GM08714 (cell line): ENCODE measurements around the gene FOXJ3.
"Not testable (repeated sequence)": the region's sequence is repeated elsewhere in the genome, so short reads cannot be mapped to it uniquely, and the experiment has no call there.

Experiments
- H3K4me3 ChIP-seq: fragments of 200-500 bp; sonication (Bioruptor generic); 2 replicates; pipeline ENCODE4 v1.5.1; 2014; ENCODE audit warnings: mild to moderate bottlenecking, low read length, inconsistent platforms
- ZNF274 ChIP-seq: IDR thresholded peaks from 2 replicates; pipeline ENCODE4 v1.6.1; 2012; ENCODE audit warnings: mild to moderate bottlenecking, low read depth, low read length

FOXJ3 gene

DNA sequence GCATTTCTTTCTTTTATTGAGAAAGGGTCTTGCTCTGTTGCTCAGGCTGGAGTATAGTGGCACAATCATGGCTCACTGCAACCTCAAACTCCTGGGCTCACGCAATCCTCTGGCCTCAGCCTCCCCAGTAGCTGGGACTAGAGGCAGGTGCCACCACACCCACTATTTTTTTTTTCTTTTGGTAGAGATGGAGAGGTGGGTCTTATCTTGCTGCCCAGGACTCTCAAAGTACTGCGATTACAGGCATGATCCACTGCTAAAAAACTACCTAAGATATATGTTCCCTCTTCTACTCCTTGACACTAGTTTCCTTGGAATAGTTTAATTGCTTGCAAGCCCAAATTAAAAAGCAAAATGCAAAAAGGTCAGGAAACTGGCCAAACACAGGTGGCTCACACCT lies 113.6 kb downstream of the FOXJ3 start:
- H3K4me3 ChIP-seq = no peak overlapping the region
- TF ChIP-seq ZNF274 = no peak

DNA sequence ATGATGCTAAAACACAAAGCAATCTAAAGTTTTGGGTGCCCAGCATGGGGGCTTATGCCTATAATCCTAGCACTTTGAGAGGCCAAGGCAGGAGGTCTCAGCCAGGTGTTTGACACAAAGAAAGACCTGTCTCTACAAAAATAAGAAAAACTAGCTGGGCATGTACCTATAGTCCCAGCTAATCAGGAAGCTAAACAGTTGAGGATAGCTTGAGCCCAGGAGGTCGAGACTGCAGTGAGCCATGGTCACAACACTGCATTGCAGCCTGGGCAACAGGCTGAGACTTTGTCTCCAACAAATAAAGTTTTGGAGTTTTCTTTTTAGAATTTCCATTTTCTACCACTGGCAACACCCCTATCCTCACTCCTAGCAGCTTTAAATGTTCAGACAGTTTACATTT lies 115.4 kb downstream of the FOXJ3 start:
- H3K4me3 ChIP-seq = no peak overlapping the region
- TF ChIP-seq ZNF274 = no peak

DNA sequence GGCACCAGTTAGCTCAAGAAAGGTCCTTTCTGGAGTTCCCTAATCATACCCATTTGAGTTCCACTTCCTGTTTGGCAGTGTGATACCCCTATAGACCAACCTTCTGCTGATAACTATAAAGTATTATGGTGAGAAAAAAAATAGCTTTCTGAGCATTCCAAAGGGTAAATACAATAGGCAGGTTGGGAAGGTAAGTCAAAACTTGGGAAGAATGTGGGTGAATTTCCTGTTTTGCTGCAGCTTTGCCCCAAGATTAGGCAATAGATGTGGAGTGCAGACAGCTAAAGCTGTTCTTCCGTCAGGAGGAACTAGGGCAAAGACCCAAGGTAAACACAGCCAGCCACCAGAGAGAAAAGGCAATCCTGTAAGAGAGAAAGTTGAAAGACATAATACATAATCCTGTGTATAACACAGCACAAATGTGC lies 120.6 kb downstream of the FOXJ3 start:
- no peak overlapping the region for H3K4me3 ChIP-seq

DNA sequence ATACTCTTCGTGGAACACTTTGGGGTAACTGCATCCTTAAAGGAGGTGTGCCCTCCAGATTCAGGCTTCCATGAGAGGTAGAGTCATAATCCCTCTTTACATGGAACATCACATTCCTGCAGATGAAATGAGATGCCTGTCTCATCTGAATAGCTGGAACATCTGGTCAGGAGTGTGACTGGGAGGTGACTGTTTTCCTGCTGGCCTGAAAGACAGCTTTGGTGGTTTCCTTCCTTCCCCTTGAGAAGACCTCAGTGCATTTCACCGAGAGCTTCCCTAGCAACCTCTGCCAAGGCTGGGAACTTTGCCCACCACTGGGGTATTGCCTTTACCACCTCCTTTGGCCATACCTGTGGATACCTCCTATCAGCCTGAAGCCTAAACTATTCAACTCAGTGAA lies 123.8 kb downstream of the FOXJ3 start:
- TF ChIP-seq ZNF274 = no peak
- no peak overlapping the region for H3K4me3 ChIP-seq

More for the DNA sequence above, 120.6 kb downstream of the FOXJ3 start:
- TF ChIP-seq ZNF274 = no peak

DNA sequence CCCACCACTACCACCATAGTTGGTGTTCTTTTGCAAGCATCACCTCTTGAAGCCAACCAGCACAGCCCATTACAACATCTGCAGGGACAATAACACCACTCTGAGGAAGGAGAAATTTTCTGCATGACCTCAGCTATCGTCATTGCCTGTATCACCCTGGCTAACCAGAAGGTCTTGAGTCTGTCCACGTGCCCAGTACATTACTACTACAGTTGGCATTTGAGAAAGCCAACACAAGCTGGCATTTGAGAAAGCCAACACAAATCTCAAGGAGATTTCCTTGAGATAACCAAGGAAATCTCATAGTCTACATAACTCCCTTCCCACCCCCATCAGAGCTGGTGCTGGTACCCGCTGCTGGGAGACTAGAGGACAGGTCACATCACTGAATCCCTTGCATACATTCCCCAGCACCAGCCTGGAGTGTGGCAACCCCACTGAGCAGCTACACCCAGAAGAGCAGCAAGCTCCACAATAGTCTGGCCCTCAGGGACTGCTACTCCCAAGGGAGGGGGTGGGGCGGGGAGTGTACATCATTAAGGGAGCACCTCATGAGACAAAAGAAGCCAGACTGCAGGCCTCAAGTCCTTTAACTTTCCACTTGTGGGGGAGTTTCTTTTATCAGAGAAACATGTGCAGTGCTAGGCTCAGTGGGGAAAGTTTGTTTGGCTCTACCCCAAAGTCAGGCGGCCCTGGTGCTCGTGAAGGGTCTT lies 124.5 kb downstream of the FOXJ3 start:
- H3K4me3 ChIP-seq = no peak overlapping the region
- no peak for TF ChIP-seq ZNF274

DNA sequence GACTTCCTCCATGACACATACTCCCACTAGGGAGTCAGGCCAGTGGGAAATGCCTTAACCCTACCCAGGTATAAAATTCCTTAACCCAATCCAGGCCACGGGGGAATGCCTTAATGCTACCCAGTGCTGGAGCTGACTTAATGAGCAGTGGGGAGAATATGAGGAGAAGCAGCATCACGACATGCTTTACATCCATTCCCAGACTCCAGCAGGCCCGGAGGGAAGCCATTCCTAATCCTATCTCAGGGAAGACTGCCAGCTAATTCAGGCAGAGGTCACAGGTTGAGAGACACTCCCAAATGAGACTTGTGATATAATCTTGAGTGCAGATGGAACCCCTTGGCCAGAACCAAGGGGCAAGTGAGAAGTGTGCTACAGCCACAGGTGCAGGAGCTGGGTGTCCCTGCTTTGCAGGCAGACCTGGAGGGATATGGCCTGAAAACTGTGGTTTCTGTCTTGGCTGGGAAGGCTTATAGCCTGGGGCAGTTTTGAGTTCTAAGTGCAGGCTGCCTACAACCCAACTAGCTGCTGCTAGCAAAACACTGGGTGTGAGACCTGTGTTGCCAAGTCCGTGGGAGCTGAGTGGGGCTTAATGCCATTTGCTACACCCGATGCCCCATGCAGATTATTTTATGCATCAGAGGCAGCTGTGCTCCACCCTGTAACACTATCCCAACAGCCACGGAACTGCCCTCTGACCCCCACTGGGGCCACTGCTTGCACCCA lies 125.3 kb downstream of the FOXJ3 start:
- TF ChIP-seq ZNF274 = no peak
- no peak overlapping the region for H3K4me3 ChIP-seq

DNA sequence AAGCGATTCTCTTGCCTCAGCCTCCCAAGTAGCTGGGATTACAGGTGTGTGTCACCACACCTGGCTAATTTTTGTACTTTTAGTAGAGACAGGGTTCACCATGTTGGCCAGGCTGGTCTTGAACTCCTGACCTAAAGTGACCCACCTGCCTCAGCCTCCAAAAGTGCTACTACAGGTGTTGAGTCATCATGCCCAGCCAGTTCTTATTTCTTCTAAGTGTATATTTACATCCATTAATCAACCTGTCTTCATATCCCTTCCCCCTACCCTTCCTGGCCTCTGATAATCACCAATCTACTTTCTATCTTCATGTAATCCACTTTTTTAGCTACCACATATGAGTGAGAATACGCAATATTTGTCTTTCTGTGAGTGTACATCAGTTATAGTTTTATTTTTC lies 128.1 kb downstream of the FOXJ3 start:
- not testable (repeated sequence) for H3K4me3 ChIP-seq

DNA sequence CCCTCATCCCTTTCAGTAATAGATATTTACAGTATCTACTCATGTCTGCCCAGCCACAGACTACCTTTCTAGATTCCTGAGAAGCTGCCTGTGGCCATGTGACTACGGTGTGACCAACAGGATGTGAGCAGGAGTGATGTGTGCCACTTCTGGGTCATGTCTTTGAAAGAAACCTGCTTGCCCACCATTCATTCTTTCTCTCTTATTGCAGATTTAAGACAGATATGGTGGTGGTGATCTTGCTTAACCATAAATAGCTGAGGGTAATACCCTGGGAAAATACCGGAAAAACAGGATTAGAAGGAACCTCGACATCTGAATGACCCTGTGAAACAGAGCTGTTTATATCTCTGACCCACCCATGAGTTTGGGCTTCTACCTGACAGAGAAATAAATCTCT lies 128.9 kb downstream of the FOXJ3 start:
- no peak overlapping the region for H3K4me3 ChIP-seq
- no peak for TF ChIP-seq ZNF274

DNA sequence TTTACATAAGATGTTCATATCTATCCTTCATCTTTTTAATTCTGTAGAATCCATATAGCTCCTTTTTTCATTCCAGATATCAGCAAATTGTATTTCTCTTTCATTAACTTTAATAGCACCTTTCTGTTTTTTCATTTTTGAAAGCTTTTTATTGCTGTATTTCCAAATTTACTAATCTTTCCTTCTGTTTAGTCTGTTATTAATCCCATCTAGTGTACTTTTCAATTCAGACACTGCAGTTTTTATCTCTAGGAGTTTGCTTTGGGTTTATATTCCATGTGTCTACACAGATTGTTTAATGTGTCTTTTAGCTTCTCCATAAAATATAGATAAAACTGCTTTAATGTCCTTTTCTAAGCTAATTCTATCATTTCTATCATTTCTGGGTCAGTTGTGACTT lies 133.0 kb downstream of the FOXJ3 start:
- TF ChIP-seq ZNF274 = no peak
- no peak overlapping the region for H3K4me3 ChIP-seq

DNA sequence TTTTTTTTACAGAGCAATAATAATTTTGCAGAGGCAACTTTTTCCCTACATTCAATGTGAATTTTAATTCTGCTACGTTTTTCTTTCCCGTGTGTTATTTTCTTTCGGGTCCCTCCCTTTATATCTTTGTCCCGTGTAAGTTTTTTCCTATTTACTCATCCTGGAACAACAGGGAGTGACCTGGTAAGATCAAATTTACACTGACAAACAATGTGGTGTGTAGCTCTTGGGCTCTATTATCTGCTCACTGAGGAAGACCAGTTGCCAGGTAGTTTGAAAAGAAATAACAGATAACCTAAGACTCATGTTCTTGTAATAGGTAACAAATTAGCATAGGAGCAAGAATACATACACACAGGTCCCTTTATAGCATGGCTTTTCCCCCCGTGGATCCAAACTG lies 136.8 kb downstream of the FOXJ3 start:
- TF ChIP-seq ZNF274 = no peak
- no peak overlapping the region for H3K4me3 ChIP-seq

DNA sequence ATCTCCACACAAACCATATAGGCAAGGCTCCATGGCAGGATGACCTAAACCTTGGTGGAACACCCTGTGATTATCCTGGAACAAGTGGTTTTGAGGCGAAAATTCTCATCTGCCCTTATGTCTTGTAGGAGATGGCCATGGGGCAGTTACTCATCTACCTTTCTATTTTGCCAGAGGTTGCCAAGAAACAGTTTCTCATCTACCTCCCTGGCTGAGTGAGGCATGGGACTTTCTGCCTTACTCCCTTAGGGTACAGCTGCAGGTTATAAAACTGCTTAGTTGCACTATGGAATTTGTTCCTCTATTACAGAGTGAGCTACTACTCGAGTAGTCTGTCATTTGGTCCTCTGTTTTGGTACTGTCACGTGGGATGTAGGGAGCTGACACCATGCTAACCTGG lies 139.2 kb downstream of the FOXJ3 start:
- no peak for TF ChIP-seq ZNF274

DNA sequence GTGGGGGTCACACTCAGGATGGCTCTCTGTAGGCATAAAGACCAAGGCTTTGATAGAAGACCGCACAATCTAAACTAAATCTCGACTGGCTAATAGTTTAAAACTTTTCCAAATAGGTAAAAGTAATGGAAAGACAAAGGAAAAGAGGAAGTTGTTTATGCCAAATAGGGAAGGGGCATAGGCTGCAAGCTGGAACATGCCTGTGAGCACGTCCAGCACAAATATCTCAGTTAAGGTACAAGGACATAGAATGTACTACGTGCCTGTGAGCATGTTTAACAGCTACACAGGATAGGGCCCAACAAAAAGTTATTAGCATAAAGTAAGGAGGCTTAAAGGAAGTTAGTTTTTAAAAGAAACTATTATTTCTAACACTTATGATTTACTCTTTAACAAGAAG lies 142.9 kb downstream of the FOXJ3 start:
- no peak overlapping the region for H3K4me3 ChIP-seq
- no peak for TF ChIP-seq ZNF274

More for the DNA sequence above, 139.2 kb downstream of the FOXJ3 start:
- H3K4me3 ChIP-seq = no peak overlapping the region

DNA sequence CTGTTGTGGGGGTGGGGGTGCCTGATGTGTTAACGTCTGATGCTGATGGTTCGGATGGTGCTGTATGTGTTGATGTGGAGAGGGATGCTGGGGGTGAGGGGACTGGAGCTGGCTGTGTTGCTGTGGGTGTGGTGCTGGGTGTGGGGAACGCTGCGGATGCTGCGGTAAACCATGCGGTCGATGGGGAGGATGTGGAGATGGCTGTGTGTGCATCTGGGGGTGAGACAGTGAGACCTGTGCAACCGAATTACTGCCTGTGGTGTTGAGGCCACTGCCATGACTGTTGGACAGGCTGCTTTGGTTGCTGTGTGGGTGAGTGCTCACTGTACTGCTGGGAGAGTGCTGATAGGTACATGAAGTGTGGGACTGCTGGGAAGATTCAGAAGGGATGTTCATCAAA lies 143.7 kb downstream of the FOXJ3 start:
- no peak for TF ChIP-seq ZNF274

DNA sequence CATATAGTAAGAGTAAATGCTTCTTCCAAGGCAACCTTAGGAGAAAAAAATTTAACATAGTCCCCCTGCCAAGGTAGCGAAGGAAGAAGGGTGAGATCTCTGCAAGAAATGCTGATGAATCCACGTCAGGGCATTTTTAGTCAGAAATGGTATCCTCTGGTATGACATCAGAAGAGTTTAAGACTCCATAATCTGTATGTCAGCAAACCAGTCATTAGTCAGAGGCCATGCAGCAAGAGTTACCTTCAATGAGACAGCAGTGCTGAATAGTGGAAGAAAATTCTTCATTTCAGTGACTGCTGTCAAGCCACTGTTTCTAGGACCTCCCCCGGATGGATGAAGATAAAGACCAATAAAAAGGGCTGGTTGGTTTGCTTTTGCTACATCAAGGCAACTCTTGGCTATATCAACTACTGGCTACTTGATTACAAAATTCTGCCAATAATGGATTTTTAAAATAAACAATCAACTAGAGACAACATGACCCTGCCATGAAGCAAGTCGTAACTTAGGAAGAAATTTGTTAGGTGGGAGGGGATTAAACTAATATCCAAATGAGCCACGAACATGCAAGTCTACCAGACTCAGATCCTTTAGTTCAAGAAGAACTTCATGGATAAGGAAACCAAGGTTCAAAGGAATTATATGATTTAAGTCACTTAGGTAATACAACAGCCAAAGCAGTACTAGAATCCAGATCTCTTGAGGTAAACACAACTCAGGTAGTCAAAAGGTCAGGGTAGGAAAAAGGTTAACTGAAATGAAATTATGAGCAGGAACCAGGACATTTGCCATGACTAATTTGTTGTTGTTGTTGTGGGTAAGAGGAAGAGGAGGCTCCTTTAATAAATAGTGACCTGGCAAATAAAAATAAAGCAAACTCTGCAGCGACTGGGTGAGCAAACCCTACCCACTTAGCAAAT lies 144.8 kb downstream of the FOXJ3 start:
- TF ChIP-seq ZNF274 = no peak
- no peak overlapping the region for H3K4me3 ChIP-seq

More for the DNA sequence above, 143.7 kb downstream of the FOXJ3 start:
- H3K4me3 ChIP-seq = no peak overlapping the region

DNA sequence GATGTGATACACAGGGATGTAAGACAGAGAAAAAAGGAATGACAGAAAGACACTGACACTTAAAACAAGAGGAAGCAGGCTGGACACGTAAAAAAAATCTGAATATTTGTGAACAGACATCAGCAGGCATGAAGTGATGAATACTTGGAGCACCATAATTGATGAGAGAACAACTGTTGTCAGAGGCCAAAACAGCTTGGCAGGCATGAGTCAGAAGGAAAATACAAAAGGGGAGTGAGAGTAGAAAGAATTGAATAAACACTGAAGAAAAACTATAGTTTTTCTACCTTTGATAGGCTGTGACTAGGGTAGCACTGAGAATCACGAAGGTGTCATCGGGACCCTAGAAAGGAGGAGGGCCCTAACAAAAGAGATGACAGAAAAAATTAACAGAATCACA lies 148.9 kb downstream of the FOXJ3 start:
- no peak overlapping the region for H3K4me3 ChIP-seq
- TF ChIP-seq ZNF274 = no peak

DNA sequence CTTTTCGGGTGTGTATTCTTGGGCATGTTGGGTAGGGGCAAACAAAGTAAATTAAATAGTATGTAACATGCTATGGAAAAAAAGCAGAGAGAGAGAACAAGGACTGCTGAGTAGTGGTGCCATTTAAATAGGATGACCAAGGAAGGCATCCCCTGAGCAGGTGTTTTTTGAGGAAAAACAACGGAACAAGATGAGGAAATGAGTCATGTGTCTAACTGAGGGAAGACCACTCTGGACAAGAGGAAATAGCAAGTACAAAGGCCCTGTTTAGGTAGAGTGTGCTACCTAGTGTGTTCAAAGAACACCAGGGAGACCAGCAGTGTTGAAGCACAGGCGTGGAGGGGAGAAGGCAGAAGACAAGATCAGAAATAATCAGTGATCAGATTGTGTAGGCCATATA lies 150.4 kb downstream of the FOXJ3 start:
- TF ChIP-seq ZNF274 = no peak
- H3K4me3 ChIP-seq = no peak overlapping the region
